ENCODE data around the gene FANCD2. TPM values are rescaled to one million over a fixed set of nuclear protein-coding genes. Genes with fewer than 3 reads are reported as not detected.
A peak's percentile ranks its signal among the peaks of the same experiment; 100 is the strongest.
"Not testable (repeated sequence)": the region's sequence is repeated elsewhere in the genome, so short reads cannot be mapped to it uniquely, and the experiment has no call there.

FANCD2 gene
- total RNA-seq, 2 experiments from 2014 or later: 66.9 to 71.5 TPM

GRCh38 chr3:10006048-10006761, 20.0 kb upstream of the FANCD2 start:
- peaks cover 14% of the 10 kb centered on the region for H3K36me3 Mint-ChIP-seq (ENCODE audit: low read depth)
- no peak for DNase-seq
- H3K4me3 Mint-ChIP-seq: no peak overlapping the region
- ChIA-PET POLR2A (no interaction called here), CTCF (interaction anchor here (1.4 kb wide), 1 partner anchor 10 kb away, joined by 3 read pairs; no protein-coding TSS in a partner anchor)
- H3K9me3 Mint-ChIP-seq (ENCODE audit: insufficient read depth): no peaks in the 10 kb centered on the region
- peaks cover 31% of the 10 kb centered on the region for H3K4me1 Mint-ChIP-seq (ENCODE audit: low read depth)
- no peak overlapping the region for H3K27ac Mint-ChIP-seq
- H3K27me3 Mint-ChIP-seq (ENCODE audit: low read depth): no peaks in the 10 kb centered on the region
- ATAC-seq: no peak

DNA sequence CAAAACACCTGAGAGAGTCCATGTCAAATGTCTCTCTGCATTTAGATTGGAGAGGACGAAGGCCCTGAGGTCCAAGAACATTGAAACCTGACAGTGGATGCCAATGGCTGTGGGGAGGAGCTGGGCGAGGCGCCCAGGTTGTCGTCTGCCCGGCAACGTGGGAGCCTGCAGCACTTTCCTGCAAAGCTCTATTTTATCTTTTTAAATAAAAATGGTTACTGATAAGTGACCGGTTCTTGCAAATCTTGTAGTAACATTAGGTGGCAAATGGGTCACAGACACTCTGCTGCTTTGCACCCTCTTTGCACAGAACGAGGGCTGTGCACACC, 19.5 kb upstream of the FANCD2 start:
- Mint-ChIP-seq H3K9me3 (ENCODE audit: insufficient read depth) (no peaks in the 10 kb centered on the region), H3K4me3 (no peak overlapping the region), H3K36me3 (ENCODE audit: low read depth) (peaks cover 12% of the 10 kb centered on the region), H3K27ac (no peak overlapping the region), H3K27me3 (ENCODE audit: low read depth) (no peaks in the 10 kb centered on the region), H3K4me1 (ENCODE audit: low read depth) (peaks cover 32% of the 10 kb centered on the region)
- ChIA-PET POLR2A (no interaction called here), CTCF (interaction anchor here (1.4 kb wide), 1 partner anchor 9 kb away, joined by 3 read pairs; no protein-coding TSS in a partner anchor)
- ATAC-seq: no peak
- DNase-seq: no peak

- DNase-seq: no peak
- Mint-ChIP-seq H3K4me1 (ENCODE audit: low read depth) (peaks cover 37% of the 10 kb centered on the region), H3K36me3 (ENCODE audit: low read depth) (peaks cover 12% of the 10 kb centered on the region), H3K27me3 (ENCODE audit: low read depth) (no peaks in the 10 kb centered on the region), H3K9me3 (ENCODE audit: insufficient read depth) (no peaks in the 10 kb centered on the region), H3K4me3 (no peak overlapping the region), H3K27ac (no peak overlapping the region)
- POLR2A ChIA-PET: no interaction called here
- no peak for ATAC-seq
- CTCF ChIA-PET: interaction anchor here (1.2 to 1.4 kb wide), 2 partner anchors 9 to 75 kb away, joined by 3 read pairs; no protein-coding TSS in a partner anchor
These were observed 19.0 kb upstream of the FANCD2 start for GRCh38 chr3:10007126-10007782.

DNA sequence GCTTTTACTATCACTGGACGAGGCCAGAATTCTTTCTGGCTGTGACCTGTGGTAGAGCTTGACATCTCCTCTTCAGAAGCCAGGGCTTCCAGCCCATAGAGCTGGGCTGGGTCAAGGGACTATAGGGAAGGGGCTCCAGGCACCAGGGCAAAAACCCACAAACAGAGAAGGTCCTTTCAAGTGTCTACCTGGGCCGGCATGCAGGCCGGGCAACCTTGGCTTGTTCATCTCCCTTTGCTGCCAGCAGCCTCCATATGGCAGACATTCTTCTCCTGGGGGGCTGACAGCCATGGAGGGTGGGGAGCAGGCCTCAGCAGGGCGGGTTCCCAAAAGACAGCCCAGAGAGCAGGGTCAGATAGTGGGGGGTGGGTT, 18.0 kb upstream of the FANCD2 start:
- peaks cover 40% of the 10 kb centered on the region for H3K4me1 Mint-ChIP-seq (ENCODE audit: low read depth)
- ATAC-seq; H3K36me3 Mint-ChIP-seq (ENCODE audit: low read depth); H3K27me3 Mint-ChIP-seq (ENCODE audit: low read depth); H3K4me3 Mint-ChIP-seq; DNase-seq; H3K27ac Mint-ChIP-seq; H3K9me3 Mint-ChIP-seq (ENCODE audit: insufficient read depth): not testable (repeated sequence)
- ChIA-PET CTCF (interaction anchor here (1.2 kb wide), 1 partner anchor 75 kb away, joined by 3 read pairs; no protein-coding TSS in a partner anchor), POLR2A (interaction anchor here (1.4 kb wide), 1 partner anchor 22 kb away, joined by 4 read pairs; the partner anchor contains the start of gene EMC3)

DNA sequence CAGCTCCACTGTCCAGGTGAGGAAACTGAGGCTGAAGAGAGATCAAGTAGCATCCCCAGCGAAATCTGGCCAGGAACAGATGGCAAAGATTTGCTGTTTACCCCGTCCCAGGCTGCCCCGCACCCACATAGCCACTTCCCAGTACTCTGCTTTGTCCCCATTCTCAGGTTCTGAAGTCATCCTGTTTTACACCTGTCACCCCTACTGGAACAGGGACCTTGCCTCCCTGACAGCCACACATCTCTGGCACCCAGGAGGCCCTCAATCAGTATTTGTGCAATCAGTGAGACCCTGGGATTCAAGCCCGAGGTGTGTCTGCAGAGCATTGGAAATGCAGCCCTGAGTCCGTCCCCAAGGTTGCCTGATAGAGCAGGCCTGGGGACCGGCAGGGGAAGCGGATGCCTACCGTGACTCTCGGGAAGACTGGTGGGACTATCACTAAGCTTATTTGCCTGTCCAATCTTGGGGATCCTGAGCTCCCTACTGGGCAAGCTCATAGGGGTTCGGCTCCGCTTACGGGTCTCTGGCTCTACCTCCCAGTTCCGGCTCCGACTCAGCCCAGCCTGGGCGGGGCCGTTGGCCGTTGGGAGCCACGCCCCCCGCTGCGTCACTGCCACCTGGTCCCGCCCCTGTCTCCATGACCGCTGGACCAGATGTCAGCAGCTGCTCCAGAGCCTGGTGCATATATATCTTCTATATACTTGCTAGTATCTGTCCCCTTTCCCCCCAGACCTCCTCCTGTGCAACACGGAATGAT, 17.5 kb upstream of the FANCD2 start:
- peaks cover 40% of the 10 kb centered on the region for H3K4me1 Mint-ChIP-seq (ENCODE audit: low read depth)
- peak overlapping the region; percentile 68 for H3K27ac Mint-ChIP-seq
- DNase-seq (peak; percentile 84), ATAC-seq (peak; percentile 78)
- H3K36me3 Mint-ChIP-seq (ENCODE audit: low read depth): peaks cover 3% of the 10 kb centered on the region
- H3K4me3 Mint-ChIP-seq: peak overlapping the region; percentile 67
- CTCF ChIA-PET: interaction anchor here (1.2 kb wide), 1 partner anchor 76 kb away, joined by 3 read pairs; no protein-coding TSS in a partner anchor
- POLR2A ChIA-PET: interaction anchor here (1.4 kb wide), 1 partner anchor 22 kb away, joined by 4 read pairs; the partner anchor contains the start of gene EMC3
- H3K9me3 Mint-ChIP-seq (ENCODE audit: insufficient read depth): no peaks in the 10 kb centered on the region
- no peaks in the 10 kb centered on the region for H3K27me3 Mint-ChIP-seq (ENCODE audit: low read depth)

- Mint-ChIP-seq H3K36me3 (ENCODE audit: low read depth) (no peaks in the 10 kb centered on the region), H3K9me3 (ENCODE audit: insufficient read depth) (no peaks in the 10 kb centered on the region), H3K4me3 (peak overlapping the region; percentile 1), H3K27me3 (ENCODE audit: low read depth) (no peaks in the 10 kb centered on the region), H3K27ac (peak overlapping the region; percentile 37), H3K4me1 (ENCODE audit: low read depth) (peaks cover 32% of the 10 kb centered on the region)
- ChIA-PET POLR2A (interaction anchor here (0.7 to 1.0 kb wide), 2 partner anchors 23 to 131 kb away, joined by 4 to 6 read pairs; partner anchors contain the start of gene VHL), CTCF (interaction anchor here (0.8 kb wide), 1 partner anchor 16 kb away, joined by 3 read pairs; the partner anchor contains the start of gene FANCD2)
- ATAC-seq (peak; percentile 1), DNase-seq (no peak)
These were observed 15.8 kb upstream of the FANCD2 start for GRCh38 chr3:10010421-10010877.

DNA sequence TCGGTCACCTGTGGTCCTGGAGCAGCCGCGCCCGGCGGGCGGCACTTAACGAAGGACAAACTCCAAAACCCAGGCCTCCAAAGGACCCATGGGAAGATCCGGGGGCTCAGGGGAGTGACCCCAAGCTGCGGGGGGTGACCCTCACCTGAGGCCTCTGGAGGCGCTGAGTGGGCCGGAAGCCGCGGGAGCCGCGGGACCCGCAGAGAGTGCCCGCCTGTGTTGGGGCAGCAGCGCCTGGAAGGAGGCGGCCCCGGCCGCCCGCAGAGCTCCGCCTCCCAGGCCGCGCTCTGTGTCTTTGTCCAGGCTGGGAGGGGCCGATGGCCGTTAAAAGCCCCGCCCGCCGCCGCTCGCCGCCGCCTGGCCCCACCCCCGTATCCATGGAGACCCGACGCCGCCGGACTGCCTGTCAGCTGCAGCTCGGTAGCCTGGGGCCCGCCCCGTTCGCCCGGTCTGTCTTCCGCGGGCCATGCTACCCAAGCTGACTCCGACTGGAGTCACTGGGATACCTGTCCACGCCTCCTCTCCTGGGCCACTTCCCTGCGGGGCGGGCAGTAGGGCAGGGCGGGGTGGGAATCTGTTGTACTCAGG, 15.3 kb upstream of the FANCD2 start:
- Mint-ChIP-seq H3K4me3 (peak overlapping the region; percentile 43), H3K27me3 (ENCODE audit: low read depth) (no peaks in the 10 kb centered on the region), H3K4me1 (ENCODE audit: low read depth) (peaks cover 32% of the 10 kb centered on the region), H3K36me3 (ENCODE audit: low read depth) (no peaks in the 10 kb centered on the region), H3K27ac (no peak overlapping the region), H3K9me3 (ENCODE audit: insufficient read depth) (no peaks in the 10 kb centered on the region)
- DNase-seq (peak; percentile 92), ATAC-seq (peak; percentile 85)
- CTCF ChIA-PET: interaction anchor here (0.8 kb wide), 1 partner anchor 15 kb away, joined by 3 read pairs; the partner anchor contains the start of gene FANCD2
- POLR2A ChIA-PET: interaction anchor here (0.7 to 1.5 kb wide), 3 partner anchors 23 to 131 kb away, joined by 4 to 6 read pairs (median 5); partner anchors contain the start of genes EMC3 and VHL

GRCh38 chr3:10011631-10012030, 14.6 kb upstream of the FANCD2 start:
- Mint-ChIP-seq H3K4me3 (peak overlapping the region; percentile 28), H3K27me3 (ENCODE audit: low read depth) (no peaks in the 10 kb centered on the region), H3K27ac (no peak overlapping the region), H3K4me1 (ENCODE audit: low read depth) (peaks cover 32% of the 10 kb centered on the region), H3K36me3 (ENCODE audit: low read depth) (no peaks in the 10 kb centered on the region), H3K9me3 (ENCODE audit: insufficient read depth) (no peaks in the 10 kb centered on the region)
- ChIA-PET CTCF (interaction anchor here (0.8 kb wide), 1 partner anchor 15 kb away, joined by 3 read pairs; the partner anchor contains the start of gene FANCD2), POLR2A (interaction anchor here (1.0 to 1.5 kb wide), 2 partner anchors 25 to 130 kb away, joined by 5 to 6 read pairs; partner anchors contain the start of genes EMC3 and VHL)
- DNase-seq (no peak), ATAC-seq (no peak)

DNA sequence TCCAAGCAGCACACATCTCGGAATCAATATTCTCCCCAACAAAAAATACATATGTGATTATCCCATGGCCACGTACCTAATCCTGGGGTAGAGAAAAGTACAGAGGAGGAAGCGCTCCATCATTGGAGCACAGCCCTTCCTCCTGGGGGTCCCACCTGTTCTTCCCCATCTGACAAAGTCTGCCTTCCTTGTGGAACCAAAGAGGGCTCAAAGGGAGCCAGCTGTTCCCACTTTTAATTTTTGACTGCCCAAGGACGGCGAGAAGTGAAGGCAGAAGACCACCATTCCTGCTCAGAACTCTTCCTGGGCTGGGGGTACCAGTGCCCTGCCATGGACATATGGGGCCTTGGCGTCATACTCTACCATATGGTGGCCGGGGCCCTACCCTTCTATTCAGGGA, 14.1 kb upstream of the FANCD2 start:
- no peaks in the 10 kb centered on the region for H3K27me3 Mint-ChIP-seq (ENCODE audit: low read depth)
- H3K9me3 Mint-ChIP-seq (ENCODE audit: insufficient read depth): no peaks in the 10 kb centered on the region
- POLR2A ChIA-PET: interaction anchor here (1.5 kb wide), 1 partner anchor 26 kb away, joined by 5 read pairs; the partner anchor contains the start of gene EMC3
- DNase-seq: no peak
- CTCF ChIA-PET: no interaction called here
- ATAC-seq: no peak
- H3K4me1 Mint-ChIP-seq (ENCODE audit: low read depth): peaks cover 32% of the 10 kb centered on the region
- H3K36me3 Mint-ChIP-seq (ENCODE audit: low read depth): no peaks in the 10 kb centered on the region
- H3K4me3 Mint-ChIP-seq: peak overlapping the region; percentile 28
- no peak overlapping the region for H3K27ac Mint-ChIP-seq

DNA sequence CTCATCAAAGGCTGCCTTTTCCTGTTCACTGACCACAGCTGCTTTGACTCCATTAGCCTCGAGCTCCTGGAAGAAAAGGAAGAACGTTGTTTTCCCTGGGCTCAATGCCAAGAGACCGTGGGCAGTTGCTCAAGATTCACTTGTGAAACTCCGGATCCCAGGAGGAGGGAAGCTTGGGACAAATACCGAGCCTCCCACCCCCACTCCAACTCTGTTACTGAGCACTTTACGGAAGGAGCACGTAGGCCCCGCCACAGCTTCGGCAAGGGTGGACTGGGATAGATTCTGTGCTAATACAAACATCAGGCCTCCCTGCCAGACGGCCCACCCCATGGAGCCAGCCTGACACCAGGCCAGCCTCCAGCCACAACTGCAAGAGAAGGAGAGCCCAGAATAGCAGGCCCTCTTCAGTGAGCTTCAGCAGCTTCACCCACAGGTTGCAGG, 10.8 kb upstream of the FANCD2 start:
- Mint-ChIP-seq H3K27ac (no peak overlapping the region), H3K4me1 (ENCODE audit: low read depth) (peaks cover 27% of the 10 kb centered on the region), H3K9me3 (ENCODE audit: insufficient read depth) (no peaks in the 10 kb centered on the region), H3K27me3 (ENCODE audit: low read depth) (no peaks in the 10 kb centered on the region), H3K4me3 (no peak overlapping the region), H3K36me3 (ENCODE audit: low read depth) (peaks cover 14% of the 10 kb centered on the region)
- DNase-seq: no peak
- ATAC-seq: no peak
- ChIA-PET CTCF (interaction anchor here (1.0 to 1.4 kb wide), 3 partner anchors 9 to 11 kb away, joined by 3 to 5 read pairs (median 3); partner anchors contain the start of gene FANCD2), POLR2A (interaction anchor here (1.8 kb wide), 1 partner anchor 10 kb away, joined by 5 read pairs; no protein-coding TSS in a partner anchor)
